AG08396 (cell line): ENCODE data around the gene INPP4B.
"Not testable (repeated sequence)": the region's sequence is repeated elsewhere in the genome, so short reads cannot be mapped to it uniquely, and the experiment has no call there.

Experiments
- DNase-seq: peaks from one replicate; pipeline ENCODE4 v3.0.0; 2012; ENCODE audit warnings: low spot score, mixed read lengths

INPP4B gene

GRCh38 chr4:142079959-142080358 lies 766.1 kb downstream of the INPP4B start:
- DNase-seq, result no peak

DNA sequence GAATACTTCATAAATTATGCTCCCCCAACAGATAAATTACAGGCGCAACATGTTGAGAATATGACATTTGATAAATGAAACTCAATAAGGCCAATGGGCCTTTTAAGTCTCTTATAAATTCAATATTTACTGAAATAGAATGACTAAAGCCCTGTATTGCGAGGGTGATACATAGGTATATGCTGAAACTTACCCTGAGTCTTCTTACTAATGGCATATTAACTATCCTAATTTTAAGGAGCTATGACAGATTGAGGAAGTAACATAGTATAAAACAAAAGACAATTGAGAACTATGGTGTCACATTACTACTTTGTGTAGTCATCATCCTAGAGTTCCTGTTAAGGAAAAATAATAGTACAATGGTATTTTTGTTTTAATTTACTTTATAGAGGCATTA lies 769.1 kb downstream of the INPP4B start:
- DNase-seq, result no peak

- DNase-seq, result not testable (repeated sequence)
Observed at GRCh38 chr4:142068304-142068703, 777.8 kb downstream of the INPP4B start.

GRCh38 chr4:142066562-142066961 lies 779.5 kb downstream of the INPP4B start:
- DNase-seq, result not testable (repeated sequence)

DNA sequence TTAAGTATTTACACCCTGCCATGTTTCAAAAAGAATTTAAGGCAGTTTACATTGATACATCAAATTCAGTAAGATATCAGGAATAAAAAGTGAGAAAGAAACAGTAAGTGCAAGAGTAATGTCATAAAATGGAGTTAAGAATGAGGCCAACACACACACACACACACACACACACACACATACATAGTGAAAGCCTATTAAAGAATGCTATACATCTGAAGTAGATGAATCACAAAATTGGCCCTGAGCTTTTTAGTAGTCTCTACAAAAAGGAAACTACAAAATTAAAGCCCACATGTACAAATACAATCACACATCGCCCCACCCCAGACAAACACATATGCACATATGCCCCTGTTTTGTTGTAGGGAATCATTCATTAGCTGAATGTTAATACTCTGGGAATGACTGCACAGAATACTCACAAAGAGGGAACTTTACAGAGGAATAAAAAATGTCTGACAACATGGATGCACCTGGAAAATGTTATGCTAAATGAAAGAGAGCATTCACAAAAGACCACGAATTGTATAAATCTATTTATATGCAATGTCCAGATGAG lies 780.9 kb downstream of the INPP4B start:
- DNase-seq, result no peak

- DNase-seq, result no peak
Observed at GRCh38 chr4:142064181-142064580, 781.9 kb downstream of the INPP4B start.

GRCh38 chr4:142045996-142046395 lies 800.1 kb downstream of the INPP4B start:
- DNase-seq, result no peak

- no peak for DNase-seq
Observed at GRCh38 chr4:142044271-142044670, 801.8 kb downstream of the INPP4B start.

GRCh38 chr4:142043509-142043908 lies 802.6 kb downstream of the INPP4B start:
- DNase-seq, result no peak

- no peak for DNase-seq
Observed at GRCh38 chr4:142041788-142042187, 804.3 kb downstream of the INPP4B start.

DNA sequence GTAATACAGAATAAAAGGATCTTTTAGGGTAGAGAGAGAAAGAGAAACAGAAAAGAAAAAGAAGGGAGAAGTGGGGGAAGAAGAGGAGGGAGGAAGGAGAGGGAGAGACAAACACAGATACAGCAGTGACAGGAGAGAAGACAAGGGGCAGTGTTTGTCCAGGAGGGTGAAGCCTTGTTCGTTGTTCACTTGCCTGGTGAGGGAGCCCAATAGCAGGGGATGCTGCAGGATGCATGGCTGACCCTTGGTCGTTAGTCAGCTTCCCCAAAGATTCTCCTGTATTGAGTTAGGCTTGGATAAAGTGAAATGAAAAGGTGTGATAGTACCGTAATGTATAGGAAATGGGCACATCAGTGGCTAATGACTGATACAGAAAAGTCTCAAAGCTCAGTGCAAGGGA lies 806.1 kb downstream of the INPP4B start:
- no peak for DNase-seq

DNA sequence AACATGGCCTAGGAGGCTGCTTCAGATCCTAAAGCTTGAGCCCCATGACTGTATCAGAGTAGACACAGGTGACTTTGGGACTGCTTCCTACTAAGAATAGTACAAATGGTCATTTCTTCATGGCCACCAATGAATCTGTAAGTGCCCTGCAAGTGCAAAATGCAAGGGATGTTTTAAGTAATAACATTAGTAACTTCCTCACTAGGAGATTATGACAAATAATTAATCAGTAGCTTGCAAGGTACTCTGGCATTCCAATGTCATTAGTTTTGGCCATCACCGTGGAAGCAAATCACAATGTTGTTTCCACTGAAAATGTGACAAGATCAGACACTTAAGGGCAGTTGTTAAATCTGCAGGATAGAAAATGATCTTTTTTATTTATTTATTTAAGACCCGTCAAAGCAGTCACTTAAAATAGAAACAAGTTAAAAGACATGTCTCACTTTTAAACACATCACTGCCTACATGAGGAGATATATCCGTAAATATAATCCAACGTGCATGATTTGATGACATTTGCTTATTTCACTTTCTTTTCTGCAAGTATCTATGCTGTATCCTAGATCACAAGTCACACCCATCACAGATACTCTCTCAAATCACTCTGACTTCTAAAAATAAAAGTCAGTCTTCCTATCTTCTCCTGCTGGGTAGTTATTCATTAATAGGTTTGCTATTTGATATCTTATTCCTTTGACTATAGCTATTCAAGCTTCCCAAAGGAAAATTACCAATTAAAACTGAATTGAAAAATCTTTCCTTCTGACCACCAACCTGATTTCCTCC lies 809.1 kb downstream of the INPP4B start:
- no peak for DNase-seq

- DNase-seq, result no peak
Observed at GRCh38 chr4:142035566-142035965, 810.5 kb downstream of the INPP4B start.

DNA sequence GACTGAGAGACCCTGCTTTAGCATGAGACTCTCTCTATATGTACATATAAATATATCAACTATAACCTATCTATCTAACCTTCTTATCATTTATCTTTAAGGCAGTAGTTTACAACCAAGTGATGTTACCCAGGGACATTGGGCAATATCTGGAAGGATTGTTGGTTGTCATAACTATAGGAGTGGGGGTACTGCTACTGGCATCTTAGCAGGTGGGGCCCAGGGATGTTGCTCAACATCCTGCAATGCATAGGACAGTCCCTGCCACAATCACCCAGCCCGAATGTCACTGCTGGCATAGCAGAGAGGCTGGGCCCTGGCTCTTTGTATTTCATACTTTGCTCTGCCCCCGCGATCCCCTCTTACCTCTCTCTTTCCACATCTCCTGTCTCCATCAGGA lies 812.0 kb downstream of the INPP4B start:
- DNase-seq, result no peak

DNA sequence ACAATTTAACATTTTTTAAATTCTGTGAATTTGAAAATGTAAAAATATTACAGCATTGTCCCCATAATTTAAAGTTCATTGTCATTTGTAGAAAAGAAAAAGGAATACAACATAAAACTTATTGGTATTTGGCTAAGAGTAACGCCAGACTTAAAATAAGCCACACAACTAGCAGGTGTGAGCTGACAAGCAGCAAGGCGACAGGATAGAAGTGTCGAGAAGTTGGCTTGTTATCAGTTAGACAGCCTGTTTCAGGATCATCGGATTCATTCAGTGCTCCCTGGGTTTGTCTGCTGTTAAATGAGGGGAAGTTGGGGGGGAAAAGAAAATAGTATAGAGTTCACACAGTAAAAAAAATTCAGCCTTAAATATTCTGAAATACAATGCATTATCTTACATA lies 816.1 kb downstream of the INPP4B start:
- DNase-seq, result no peak

GRCh38 chr4:142021761-142022160 lies 824.3 kb downstream of the INPP4B start:
- DNase-seq, result no peak

DNA sequence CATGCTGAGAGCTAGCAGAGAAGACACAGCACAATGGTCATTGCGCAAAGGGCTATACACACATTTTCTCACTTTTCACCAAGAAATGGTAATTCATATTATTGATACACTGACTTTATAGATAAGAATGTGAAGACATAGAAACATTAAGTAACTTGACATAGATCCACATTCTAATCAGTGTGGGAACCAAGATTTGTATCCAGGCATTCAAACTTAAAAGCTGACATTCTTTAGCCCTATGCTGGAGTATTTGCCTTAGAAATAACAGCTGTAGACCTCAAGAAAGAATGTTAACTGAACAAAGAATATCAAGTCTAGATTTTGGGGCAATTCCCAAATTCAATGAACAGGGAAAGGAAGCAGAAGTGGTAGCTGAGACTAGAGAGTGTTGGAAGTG lies 824.9 kb downstream of the INPP4B start:
- no peak for DNase-seq

DNA sequence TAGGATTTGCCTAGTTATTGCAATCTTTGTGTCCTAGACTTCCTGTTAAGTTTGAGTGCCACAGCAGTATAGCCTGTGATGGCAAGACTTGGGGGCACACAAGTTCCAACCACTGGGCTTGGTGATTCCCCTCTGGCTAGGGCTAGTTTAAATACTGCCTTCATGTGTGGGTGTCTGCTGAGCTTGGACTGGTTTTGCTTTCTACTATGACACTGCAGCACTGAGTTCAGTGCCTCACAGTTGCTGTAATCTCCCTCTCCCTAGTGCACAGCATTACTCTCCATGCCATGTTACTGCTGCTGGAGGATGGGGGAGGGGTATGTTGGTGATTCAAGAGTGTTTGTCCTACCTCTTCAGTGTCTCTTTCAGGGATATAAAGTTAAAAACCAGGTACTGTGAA lies 830.1 kb downstream of the INPP4B start:
- no peak for DNase-seq

GRCh38 chr4:142009751-142010150 lies 836.4 kb downstream of the INPP4B start:
- DNase-seq, result no peak

DNA sequence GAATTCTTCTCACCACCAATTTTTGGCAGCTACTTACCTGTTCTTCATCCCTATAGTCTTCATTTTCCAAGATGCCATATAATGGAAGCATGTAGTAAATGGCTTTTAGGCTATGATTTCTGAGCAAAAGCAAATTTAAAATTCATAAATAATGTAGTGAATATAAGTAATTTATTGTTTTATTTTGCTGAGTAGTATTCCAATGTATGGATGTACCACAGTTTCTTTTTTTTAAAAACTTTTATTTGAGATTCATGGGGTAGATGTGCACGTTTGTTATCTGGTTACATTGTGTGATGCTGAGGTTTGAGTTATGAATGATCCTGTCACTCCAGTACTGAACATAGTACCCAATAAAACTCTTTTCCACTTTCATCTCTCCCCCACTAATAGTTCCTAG lies 840.6 kb downstream of the INPP4B start:
- no peak for DNase-seq

DNA sequence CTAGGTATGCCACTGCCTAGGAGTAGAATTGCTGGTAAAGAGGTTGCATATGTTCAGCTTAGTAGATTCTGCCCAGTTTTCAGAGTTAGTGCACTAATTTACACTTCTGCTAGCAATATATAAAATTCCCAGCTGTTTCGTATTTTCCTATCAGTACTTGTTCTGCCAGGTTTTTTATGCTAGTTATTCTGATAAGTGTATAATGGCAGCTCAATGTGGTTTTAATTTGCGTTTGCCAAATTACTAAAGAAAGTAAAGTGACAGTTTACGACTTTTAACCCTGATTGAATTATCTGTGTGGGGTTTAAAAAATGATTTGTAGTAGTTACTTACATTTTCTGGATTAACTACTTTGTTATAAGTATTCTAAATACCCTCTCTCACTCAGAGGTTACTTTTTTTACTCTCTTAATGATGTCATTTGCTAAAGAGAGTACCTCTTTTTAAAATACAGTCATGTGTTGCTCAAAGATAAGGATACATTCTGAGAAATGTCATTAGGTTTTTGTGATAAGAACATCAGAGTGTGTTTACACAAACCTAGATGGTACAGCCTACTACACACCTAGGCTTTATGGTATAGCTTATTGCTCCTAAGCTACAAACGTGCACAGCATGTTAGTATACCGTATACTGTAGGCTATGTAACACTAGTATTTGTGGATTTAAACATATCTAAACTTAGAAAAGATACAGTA lies 846.5 kb downstream of the INPP4B start:
- no peak for DNase-seq

GRCh38 chr4:141995056-141995455 lies 851.0 kb downstream of the INPP4B start:
- DNase-seq, result no peak

DNA sequence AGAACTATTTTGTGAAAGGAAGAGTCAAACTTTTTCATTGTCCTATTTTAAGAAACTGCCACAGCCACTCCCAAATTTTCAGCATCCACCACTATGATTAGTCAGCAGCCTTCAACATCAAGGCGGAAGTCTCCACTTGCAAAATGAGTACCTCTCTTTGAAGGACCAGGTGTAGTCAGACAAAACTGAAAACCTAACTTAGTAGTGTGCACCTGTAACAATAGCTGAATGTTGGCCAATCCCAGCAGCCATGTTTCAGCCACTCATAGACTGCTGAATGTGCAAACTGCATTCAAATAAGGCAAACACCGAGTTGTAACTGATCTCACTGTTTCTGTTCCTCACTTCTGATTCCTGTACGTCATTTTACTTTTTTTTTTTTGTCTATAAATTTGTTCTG lies 868.7 kb downstream of the INPP4B start:
- DNase-seq, result no peak
